GM12878 (cell line): ENCODE measurements around the gene GPBP1. TPM values are rescaled to one million over a fixed set of nuclear protein-coding genes. Genes with fewer than 3 reads are reported as not detected.

Experiments
- BACH1 ChIP-seq: fragments of 450-650 bp; IDR thresholded peaks from 2 replicates; pipeline ENCODE4 v1.6.1; 2017; ENCODE audit warnings: mild to moderate bottlenecking, borderline replicate concordance
- CHD1 ChIP-seq: IDR thresholded peaks from 2 replicates; pipeline ENCODE4 v1.6.1; 2012; ENCODE audit warnings: low read depth, low read length, improper control_type of control experiment
- E2F4 ChIP-seq: IDR thresholded peaks from 2 replicates; pipeline ENCODE4 v1.6.1; 2012; ENCODE audit warnings: low read depth, low read length, improper control_type of control experiment
- NR2F1 ChIP-seq: fragments of 450-650 bp; conservative IDR thresholded peaks from 2 replicates; pipeline ENCODE4 v1.6.1; 2017; ENCODE audit warnings: mild to moderate bottlenecking
- POLR2AphosphoS2 ChIP-seq: IDR thresholded peaks from 2 replicates; pipeline ENCODE4 v1.6.1; 2011; ENCODE audit warnings: low read depth, mild to moderate bottlenecking, low read length, improper control_type of control experiment, moderate library complexity
- RB1 ChIP-seq: fragments of 450-650 bp; formaldehyde crosslinking; IDR thresholded peaks from 2 replicates; pipeline ENCODE4 v1.6.1; 2017; ENCODE audit warnings: mild to moderate bottlenecking, borderline replicate concordance
- SPI1 ChIP-seq: IDR thresholded peaks from 2 replicates; pipeline ENCODE4 v1.6.1; 2011; ENCODE audit warnings: low read depth, mild to moderate bottlenecking, low read length, moderate library complexity, borderline replicate concordance; ENCODE audit not compliant: insufficient read depth
- ZNF24 ChIP-seq: fragments of 450-650 bp; IDR thresholded peaks from 2 replicates; pipeline ENCODE4 v1.6.1; 2017; ENCODE audit warnings: antibody characterized with exemption, mild to moderate bottlenecking
- ZNF687 ChIP-seq: fragments of 450-650 bp; IDR thresholded peaks from 2 replicates; pipeline ENCODE4 v1.6.1; 2017; ENCODE audit warnings: mild to moderate bottlenecking, moderate library complexity
- polyA plus RNA-seq, 11 experiments: library from polyadenylated mRNA; depleted of rRNA in 4 of 11; unstranded in 6 of 11; stranded (reverse) in 5 of 11; fragments of >200 nt; fragmentation: Nextera tagmentation in 4 of 11; fragmentation: Illumina TruSeq in 1 of 11; extraction: Ambion mirVana in 4 of 11; extraction: Trizol in 1 of 11; gene quantifications; 1 replicate in 1 of 11; 2 replicates in 10 of 11; pipeline versions ENCODE4 v1.2.1 to v1.2.3, GENCODE V29; 2011 to 2016; ENCODE audit warnings: inconsistent platforms in 2 of 11, missing spikeins in 2 of 11, low read depth in 1 of 11
- total RNA-seq, 4 experiments: library from RNA; depleted of rRNA in 3 of 4; stranded (reverse); fragments of >200 nt in 3 of 4; fragmentation: Illumina TruSeq in 1 of 4; extraction: Trizol in 1 of 4; gene quantifications; 2 replicates each; pipeline versions ENCODE4 v1.2.1 to v1.2.3, GENCODE V29; 2013 to 2021
- TF ChIP-seq, protein P1 (sequence below): fragments of 450-650 bp; conservative IDR thresholded peaks from 2 replicates; pipeline ENCODE4 v1.6.1; 2017; ENCODE audit warnings: mild to moderate bottlenecking, moderate library complexity

Gene GPBP1
- total and polyA plus RNA-seq, 10 of the 15 experiments (the other 5 are each of a cell fraction or from before 2014, with no cell fraction given): 27.0 to 96.2 (median 55.4) TPM

- no peak for TF ChIP-seq ZNF687
- TF ChIP-seq NR2F1: no peak
- 0 out of 2 replicates have a peak, but pooled peaks have one; percentile 7 for TF ChIP-seq ZNF24
- 0 out of 2 replicates have a peak, but pooled peaks have one; percentile 14 for TF ChIP-seq BACH1
- TF ChIP-seq, protein P1, sequence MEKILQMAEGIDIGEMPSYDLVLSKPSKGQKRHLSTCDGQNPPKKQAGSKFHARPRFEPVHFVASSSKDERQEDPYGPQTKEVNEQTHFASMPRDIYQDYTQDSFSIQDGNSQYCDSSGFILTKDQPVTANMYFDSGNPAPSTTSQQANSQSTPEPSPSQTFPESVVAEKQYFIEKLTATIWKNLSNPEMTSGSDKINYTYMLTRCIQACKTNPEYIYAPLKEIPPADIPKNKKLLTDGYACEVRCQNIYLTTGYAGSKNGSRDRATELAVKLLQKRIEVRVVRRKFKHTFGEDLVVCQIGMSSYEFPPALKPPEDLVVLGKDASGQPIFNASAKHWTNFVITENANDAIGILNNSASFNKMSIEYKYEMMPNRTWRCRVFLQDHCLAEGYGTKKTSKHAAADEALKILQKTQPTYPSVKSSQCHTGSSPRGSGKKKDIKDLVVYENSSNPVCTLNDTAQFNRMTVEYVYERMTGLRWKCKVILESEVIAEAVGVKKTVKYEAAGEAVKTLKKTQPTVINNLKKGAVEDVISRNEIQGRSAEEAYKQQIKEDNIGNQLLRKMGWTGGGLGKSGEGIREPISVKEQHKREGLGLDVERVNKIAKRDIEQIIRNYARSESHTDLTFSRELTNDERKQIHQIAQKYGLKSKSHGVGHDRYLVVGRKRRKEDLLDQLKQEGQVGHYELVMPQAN: peak; percentile 66; the same call in 1 of the 2 replicates
- TF ChIP-seq SPI1: peak; percentile 31; the same call in 1 of the 2 replicates
- TF ChIP-seq CHD1: peak; percentile 54; the same call in 1 of the 2 replicates
- TF ChIP-seq POLR2AphosphoS2: 0 out of 2 replicates have a peak, but pooled peaks have one; percentile 31
- peak; percentile 70; the same call in 1 of the 2 replicates for TF ChIP-seq RB1
- no peak for TF ChIP-seq E2F4
Measured at GRCh38 chr5:57174128-57174889, 450 bp downstream of the GPBP1 start (continued).
